Gastroesophageal sphincter (tissue), 4 donors: ENCODE data around the gene VSTM2B. TPM values are rescaled to one million over a fixed set of nuclear protein-coding genes. Genes with fewer than 3 reads are reported as not detected.

Experiments
- ATAC-seq: fragments of 150-250 bp; one replicate; pipeline ENCODE4 v1.9.1; 2016; ENCODE audit warnings: mild to moderate bottlenecking, moderate library complexity
- H3K27ac ChIP-seq, 4 donors: fragments of 200-600 bp; sonication (generic) in 3 of 4; 1 replicate in 3 of 4; 2 replicates in 1 of 4; pipeline ENCODE4 v1.5.1; 2016 to 2019
- H3K27me3 ChIP-seq: fragments of 200-600 bp; sonication (generic); one replicate; pipeline ENCODE4 v1.5.1; 2019
- H3K36me3 ChIP-seq, 2 donors: fragments of 200-600 bp; sonication (generic); one replicate each; pipeline ENCODE4 v1.5.1; 2019; ENCODE audit warnings: control low read depth in 1 of 2
- H3K4me1 ChIP-seq, 3 donors: fragments of 200-600 bp; sonication (generic); 1 replicate in 2 of 3; 2 replicates in 1 of 3; pipeline ENCODE4 v1.5.1; 2016 to 2019; ENCODE audit warnings: control low read depth in 2 of 3
- H3K4me3 ChIP-seq, 2 donors: fragments of 200-600 bp; sonication (generic); one replicate each; pipeline ENCODE4 v1.5.1; 2019; ENCODE audit warnings: mild to moderate bottlenecking in 1 of 2, moderate library complexity in 1 of 2
- H3K9me3 ChIP-seq, 3 donors: fragments of 200-600 bp; sonication (generic); one replicate each; pipeline ENCODE4 v1.5.1; 2017 to 2019; ENCODE audit warnings: control low read depth in 2 of 3
- CTCF ChIP-seq, 4 experiments: fragments of 200-600 bp in 2 of 4; fragments of 450-650 bp in 2 of 4; sonication (generic) in 1 of 4; IDR thresholded peaks; one replicate each; pipeline ENCODE4 v1.5.1; 2017 to 2019; ENCODE audit warnings: antibody characterized with exemption in 4 of 4, mild to moderate bottlenecking in 2 of 4, moderate library complexity in 2 of 4
- EP300 ChIP-seq: sonication (generic); formaldehyde crosslinking; IDR thresholded peaks from one replicate; pipeline ENCODE4 v1.6.1; 2017; ENCODE audit warnings: antibody characterized with exemption, mild to moderate bottlenecking
- POLR2A ChIP-seq, 2 donors: fragments of 450-650 bp; IDR thresholded peaks; one replicate each; pipeline ENCODE4 v1.6.1; 2017; ENCODE audit warnings: antibody characterized with exemption in 2 of 2, mild to moderate bottlenecking in 2 of 2, moderate library complexity in 1 of 2
- POLR2AphosphoS5 ChIP-seq: sonication (generic); formaldehyde crosslinking; IDR thresholded peaks from one replicate; pipeline ENCODE4 v1.6.1; 2017; ENCODE audit warnings: antibody characterized with exemption
- whole genome bisulfite sequencing, 2 donors: methylation state at CpG; one replicate each; pipeline ENCODE4 v1.1.5; 2018; ENCODE audit warnings: low coverage in 1 of 2; 5-methylcytosine and 5-hydroxymethylcytosine counted together
- total RNA-seq, 4 donors: library from RNA; depleted of rRNA; stranded (reverse); fragments of >200 nt; gene quantifications; one replicate each; pipeline ENCODE4 v1.1.0, GENCODE V29; 2016

VSTM2B gene
- total RNA-seq, 4 donors from 2014 or later, result 0.40 TPM; not detected in 3

GRCh38 chr19:29538651-29539050 lies 12.9 kb downstream of the VSTM2B start:
- H3K9me3 ChIP-seq, result no peaks in the 10 kb centered on the region
- 63% methylated on average over 2 of the region's 3 CpGs; no CpG with 5 or more reads in 1 of the 2 donors for WGBS, 2 donors
- peaks cover 68% of the 10 kb centered on the region for H3K27me3 ChIP-seq
- no peak overlapping the region for H3K4me3 ChIP-seq
- no peak for ATAC-seq
- TF ChIP-seq POLR2AphosphoS5 (no peak), CTCF (IDR thresholded peaks at IDR 0.05) (no peak), POLR2A (IDR thresholded peaks at IDR 0.05) (no peak), EP300 (no peak)
- no peaks in the 10 kb centered on the region for H3K4me1 ChIP-seq
- H3K27ac ChIP-seq, result no peak overlapping the region
- no peaks in the 10 kb centered on the region for H3K36me3 ChIP-seq

- Histone ChIP-seq H3K27me3 (peaks cover 63% of the 10 kb centered on the region), H3K4me3 (no peak overlapping the region), H3K27ac (no peak overlapping the region), H3K36me3 (no peaks in the 10 kb centered on the region), H3K4me1 (no peaks in the 10 kb centered on the region), H3K9me3 (no peaks in the 10 kb centered on the region)
- TF ChIP-seq POLR2A (IDR thresholded peaks at IDR 0.05) (no peak), EP300 (no peak), POLR2AphosphoS5 (no peak), CTCF (IDR thresholded peaks at IDR 0.05) (no peak)
- WGBS, 2 donors, result 85% methylated on average over 2 of the region's 9 CpGs; no CpG with 5 or more reads in 1 of the 2 donors
- ATAC-seq, result no peak
Observed at GRCh38 chr19:29539131-29539530, 13.3 kb downstream of the VSTM2B start.

- no peak for ATAC-seq
- TF ChIP-seq EP300 (no peak), POLR2A (IDR thresholded peaks at IDR 0.05) (no peak), POLR2AphosphoS5 (no peak), CTCF (IDR thresholded peaks at IDR 0.05) (no peak)
- WGBS, 2 donors, result 13% methylated on average over 5 of the region's 6 CpGs; no CpG with 5 or more reads in 1 of the 2 donors
Observed at GRCh38 chr19:29539670-29540069, 13.9 kb downstream of the VSTM2B start.

GRCh38 chr19:29540114-29540513 lies 14.3 kb downstream of the VSTM2B start:
- Histone ChIP-seq H3K27me3 (peaks cover 53% of the 10 kb centered on the region), H3K4me3 (no peak overlapping the region), H3K9me3 (no peaks in the 10 kb centered on the region), H3K36me3 (no peaks in the 10 kb centered on the region), H3K4me1 (no peaks in the 10 kb centered on the region), H3K27ac (no peak overlapping the region)
- ATAC-seq, result no peak
- TF ChIP-seq POLR2AphosphoS5, result no peak
- TF ChIP-seq POLR2A (IDR thresholded peaks at IDR 0.05), result no peak
- no peak for TF ChIP-seq EP300
- no peak for TF ChIP-seq CTCF (IDR thresholded peaks at IDR 0.05)
- WGBS, 2 donors, result no CpG with 5 or more reads among the region's 1 CpG

More at GRCh38 chr19:29539670-29540069, 13.9 kb downstream of the VSTM2B start:
- H3K27ac ChIP-seq, result no peak overlapping the region
- H3K36me3 ChIP-seq, result no peaks in the 10 kb centered on the region
- H3K4me3 ChIP-seq, result no peak overlapping the region
- no peaks in the 10 kb centered on the region for H3K9me3 ChIP-seq
- H3K4me1 ChIP-seq, result no peaks in the 10 kb centered on the region
- H3K27me3 ChIP-seq, result peaks cover 57% of the 10 kb centered on the region

- no peaks in the 10 kb centered on the region for H3K9me3 ChIP-seq
- ATAC-seq, result no peak
- TF ChIP-seq EP300, result no peak
- no peak for TF ChIP-seq POLR2AphosphoS5
- TF ChIP-seq POLR2A (IDR thresholded peaks at IDR 0.05), result no peak
- no peak for TF ChIP-seq CTCF (IDR thresholded peaks at IDR 0.05)
- H3K27ac ChIP-seq, result no peak overlapping the region
- H3K4me1 ChIP-seq, result no peaks in the 10 kb centered on the region
- no peaks in the 10 kb centered on the region for H3K36me3 ChIP-seq
- 86 to 100% methylated on average over 3 of the region's 3 CpGs for WGBS, 2 donors
- H3K4me3 ChIP-seq, result no peak overlapping the region
- H3K27me3 ChIP-seq, result peaks cover 42% of the 10 kb centered on the region
Observed at GRCh38 chr19:29541473-29542253, 15.9 kb downstream of the VSTM2B start.
